A549 (cell line): ENCODE results near the gene ELMO3.

Source experiments
- CBX8 ChIP-seq: fragments of 200-600 bp; sonication (generic); IDR thresholded peaks from 2 replicates; pipeline ENCODE4 v1.6.1; 2016
- CEBPB ChIP-seq, 2 experiments: fragments of >200 bp in 1 of 2; sonication (Bioruptor Twin) in 1 of 2; formaldehyde crosslinking in 1 of 2; IDR thresholded peaks; 2 replicates each; pipeline ENCODE4 v1.6.1; 2012 to 2016
- CTCF ChIP-seq: fragments of >200 bp; sonication (Bioruptor Twin); formaldehyde crosslinking; IDR thresholded peaks from 3 replicates; pipeline ENCODE4 v1.5.1; 2016
- EHMT2 ChIP-seq: fragments of 200-600 bp; sonication (generic); IDR thresholded peaks from 2 replicates; pipeline ENCODE4 v1.6.1; 2016; ENCODE audit warnings: antibody characterized with exemption, low read depth, mild to moderate bottlenecking, moderate library complexity
- ESRRA ChIP-seq: fragments of 150-350 bp; IDR thresholded peaks from 2 replicates; pipeline ENCODE4 v1.6.1; 2014; ENCODE audit warnings: mild to moderate bottlenecking, low read length, borderline replicate concordance
- HDAC2 ChIP-seq: fragments of 200-600 bp; sonication (generic); IDR thresholded peaks from 2 replicates; pipeline ENCODE4 v1.6.1; 2016
- MAZ ChIP-seq: fragments of 150-350 bp; IDR thresholded peaks from 2 replicates; pipeline ENCODE4 v1.6.1; 2014; ENCODE audit warnings: antibody characterized with exemption, low read depth, low read length, borderline replicate concordance
- MYC ChIP-seq: IDR thresholded peaks from 2 replicates; pipeline ENCODE4 v1.6.1; 2012; ENCODE audit warnings: mild to moderate bottlenecking, inconsistent platforms, low read length, improper control_type of control experiment, borderline replicate concordance
- NFE2L2 ChIP-seq: fragments of 150-350 bp; conservative IDR thresholded peaks from 2 replicates; pipeline ENCODE4 v1.6.1; 2014; ENCODE audit warnings: low read length
- PHF8 ChIP-seq: fragments of 200-600 bp; sonication (generic); IDR thresholded peaks from 2 replicates; pipeline ENCODE4 v1.6.1; 2016; ENCODE audit warnings: low read depth, mild to moderate bottlenecking, antibody characterized with exemption, moderate library complexity, borderline replicate concordance
- POLR2A ChIP-seq: IDR thresholded peaks from 2 replicates; pipeline ENCODE4 v1.6.1; 2012; ENCODE audit warnings: mild to moderate bottlenecking, low read length
- POLR2AphosphoS2 ChIP-seq: conservative IDR thresholded peaks from 2 replicates; pipeline ENCODE4 v1.6.1; 2012; ENCODE audit warnings: low read length, improper control_type of control experiment, inconsistent platforms
- ZFP36 ChIP-seq: fragments of 450-650 bp; IDR thresholded peaks from 2 replicates; pipeline ENCODE4 v1.6.1; 2014; ENCODE audit warnings: borderline replicate concordance; ENCODE audit not compliant: partially characterized antibody

GRCh38 chr16:67166110-67166547, 32.8 kb upstream of the ELMO3 start:
- no peak for TF ChIP-seq PHF8
- no peak for TF ChIP-seq POLR2A
- no peak for TF ChIP-seq CTCF
- no peak for TF ChIP-seq NFE2L2
- TF ChIP-seq MYC, result no peak
- no peak for TF ChIP-seq MAZ
- no peak for TF ChIP-seq ZFP36
- TF ChIP-seq ESRRA, result no peak
- TF ChIP-seq CEBPB (IDR thresholded peaks at IDR 0.05), result no peak
- no peak for TF ChIP-seq EHMT2
- no peak for TF ChIP-seq POLR2AphosphoS2
- no peak for TF ChIP-seq HDAC2
- no peak for TF ChIP-seq CBX8
